Peyer's patch (tissue), 4 donors: ENCODE results near the gene SCAMP3.

Experiments used
- CTCF ChIP-seq, 6 experiments: fragments of 450-650 bp in 4 of 6; fragments of 200-600 bp in 2 of 6; sonication (generic) in 1 of 6; IDR thresholded peaks; one replicate each; pipeline ENCODE4 v1.5.1; 2017 to 2019; ENCODE audit warnings: antibody characterized with exemption in 6 of 6, mild to moderate bottlenecking in 3 of 6, moderate library complexity in 1 of 6
- POLR2A ChIP-seq, 2 donors: fragments of 450-650 bp; IDR thresholded peaks; one replicate each; pipeline ENCODE4 v1.5.1; 2017; ENCODE audit warnings: antibody characterized with exemption in 2 of 2, mild to moderate bottlenecking in 2 of 2, moderate library complexity in 2 of 2

- no peak for TF ChIP-seq CTCF (IDR thresholded peaks at IDR 0.05)
- no peak for TF ChIP-seq POLR2A (IDR thresholded peaks at IDR 0.05)
These were observed 34.1 kb downstream of the SCAMP3 start for GRCh38 chr1:155228096-155228427.
